K562 (cell line): ENCODE measurements around the gene ESRRG. TPM values are rescaled to one million over a fixed set of nuclear protein-coding genes. Genes with fewer than 3 reads are reported as not detected.

ENCODE experiments used
- ATAC-seq: fragments of 200-7000 bp; cut with Tn5 transposase; 3 replicates; pipeline ENCODE4 v1.9.1; 2020; ENCODE audit warnings: moderate library complexity
- BruUV-seq: library from RNA; stranded (reverse); fragments of 400-500 nt; replicated peaks from 2 replicates; lab custom pipeline; 2021; lab: Mats Ljungman, UMichigan
- CTCF ChIA-PET: fragments of 300-600 bp; formaldehyde crosslinking; extraction: SDS; loops from one replicate; lab custom pipeline; 2021; ENCODE audit warnings: low intra/inter-chr PET ratio; lab: Yijun Ruan, JAX
- POLR2A ChIA-PET: fragments of 300-600, 350-650 bp; sonication (Branson Sonifier 250); formaldehyde crosslinking; extraction: SDS; loops from one replicate; lab custom pipeline; 2021; ENCODE audit warnings: antibody characterized with exemption, inconsistent platforms; lab: Yijun Ruan, JAX
- DNase-seq, 4 experiments: peaks; one replicate each; pipeline versions ENCODE4 v3.0.0 to v3.0.0-alpha.2; 2011 to 2018; ENCODE audit warnings: low spot score in 3 of 4, mixed read lengths in 3 of 4; ENCODE audit errors: extremely low read depth in 1 of 4
- FAIRE-seq: peaks from 2 replicates; lab custom pipeline; 2011; peaks lifted over from hg19 to GRCh38; lab: Jason Lieb, UNC
- H2AFZ ChIP-seq: 2 replicates; pipeline ENCODE4 v1.6.0; 2011; ENCODE audit warnings: low read depth, low read length, control low read depth, inconsistent platforms
- H3K27ac ChIP-seq: fragments of 200-600 bp; 3 replicates; pipeline ENCODE4 v1.8.0; 2011; ENCODE audit warnings: low read depth, mild to moderate bottlenecking, control low read depth, inconsistent platforms, low read length, moderate library complexity, mixed read lengths; ENCODE audit errors: extremely low read depth
- H3K27me3 ChIP-seq, 2 experiments: fragments of 300-600 bp in 1 of 2; 2 replicates in 1 of 2; 3 replicates in 1 of 2; pipeline versions ENCODE4 v1.6.0 to v1.8.0; 2011; ENCODE audit warnings: inconsistent platforms in 2 of 2, low read length in 2 of 2, mild to moderate bottlenecking in 1 of 2, mixed read lengths in 1 of 2, moderate library complexity in 1 of 2; ENCODE audit not compliant: control insufficient read depth in 2 of 2, insufficient read depth in 2 of 2
- H3K36me3 ChIP-seq: fragments of 300-600 bp; 3 replicates; pipeline ENCODE4 v1.8.0; 2011; ENCODE audit warnings: mild to moderate bottlenecking, low read length, inconsistent platforms; ENCODE audit not compliant: control insufficient read depth, insufficient read depth
- H3K4me1 ChIP-seq, 2 experiments: fragments of 200-600 bp in 1 of 2; replicated peaks in 1 of 2; 2 replicates in 1 of 2; 3 replicates in 1 of 2; pipeline versions ENCODE4 v1.5.1 to v1.8.0; 2011; ENCODE audit warnings: inconsistent platforms in 2 of 2, low read length in 2 of 2, mild to moderate bottlenecking in 1 of 2, mixed read lengths in 1 of 2, moderate library complexity in 1 of 2; ENCODE audit not compliant: control insufficient read depth in 2 of 2, insufficient read depth in 2 of 2
- H3K4me2 ChIP-seq: 2 replicates; pipeline ENCODE4 v1.6.1; 2011; ENCODE audit warnings: low read length, control low read depth, inconsistent platforms, mixed read lengths; ENCODE audit not compliant: insufficient read depth
- H3K4me3 ChIP-seq: fragments of 200-600 bp; sonication (generic), shearing (Covaris generic); 2 replicates; pipeline ENCODE4 v1.5.1; 2016; ENCODE audit warnings: control low read depth, inconsistent platforms
- H3K79me2 ChIP-seq: fragments of 200-600 bp; 3 replicates; pipeline ENCODE4 v1.8.0; 2011; ENCODE audit warnings: low read length, inconsistent platforms; ENCODE audit not compliant: control insufficient read depth, insufficient read depth
- H3K9ac ChIP-seq, 2 experiments: 2 replicates each; pipeline versions ENCODE4 v1.6.0 to v1.6.1; 2011; ENCODE audit warnings: low read depth in 2 of 2, low read length in 2 of 2, control low read depth in 1 of 2, inconsistent platforms in 1 of 2, mild to moderate bottlenecking in 1 of 2, mixed read lengths in 1 of 2; ENCODE audit not compliant: insufficient read depth in 1 of 2
- H3K9me1 ChIP-seq: one replicate; pipeline ENCODE4 v1.6.0; 2011; ENCODE audit warnings: inconsistent platforms, mild to moderate bottlenecking, low read length, moderate library complexity; ENCODE audit not compliant: control insufficient read depth, insufficient read depth
- H3K9me3 ChIP-seq: replicated peaks from 2 replicates; pipeline ENCODE4 v1.5.1; 2011; ENCODE audit warnings: low read depth, low read length, inconsistent platforms; ENCODE audit not compliant: control insufficient read depth, insufficient read depth
- H4K20me1 ChIP-seq: replicated peaks from 2 replicates; pipeline ENCODE4 v1.6.1; 2011; ENCODE audit warnings: low read length, inconsistent platforms, mixed read lengths; ENCODE audit not compliant: control insufficient read depth, insufficient read depth
- ARID3A ChIP-seq: IDR thresholded peaks from 2 replicates; pipeline ENCODE4 v1.6.1; 2012; ENCODE audit warnings: low read depth, low read length, improper control_type of control experiment, borderline replicate concordance
- IRF2 ChIP-seq: sonication (generic); formaldehyde crosslinking; IDR thresholded peaks from 2 replicates; pipeline ENCODE4 v1.8.1; 2022; ENCODE audit warnings: mild to moderate bottlenecking, missing genetic modification reagents
- MAFG ChIP-seq: fragments of 450-650 bp; conservative IDR thresholded peaks from 2 replicates; pipeline ENCODE4 v1.6.1; 2016; ENCODE audit warnings: missing genetic modification characterization, missing compliant biosample characterization
- NELFE ChIP-seq: IDR thresholded peaks from 2 replicates; pipeline ENCODE4 v1.6.1; 2011; ENCODE audit warnings: mild to moderate bottlenecking; ENCODE audit not compliant: insufficient read depth, insufficient read length
- POLR2H ChIP-seq: IDR thresholded peaks from 2 replicates; pipeline ENCODE4 v1.6.1; 2016; ENCODE audit warnings: missing genetic modification characterization, low read depth, mild to moderate bottlenecking, control low read depth, missing compliant biosample characterization, moderate library complexity
- SMAD1 ChIP-seq: fragments of 150-350 bp; IDR thresholded peaks from 2 replicates; pipeline ENCODE4 v1.6.1; 2014; ENCODE audit warnings: low read length, low read depth; ENCODE audit not compliant: partially characterized antibody
- THRB ChIP-seq: fragments of 450-650 bp; formaldehyde crosslinking; conservative IDR thresholded peaks from 2 replicates; pipeline ENCODE4 v1.4.0; 2022; ENCODE audit warnings: mild to moderate bottlenecking, missing genetic modification characterization
- ZMIZ1 ChIP-seq, 2 experiments: fragments of 150-350 bp in 1 of 2; IDR thresholded peaks; 2 replicates each; pipeline ENCODE4 v1.6.1; 2012 to 2016; ENCODE audit warnings: low read depth in 2 of 2, low read length in 2 of 2, mild to moderate bottlenecking in 1 of 2, moderate library complexity in 1 of 2
- ZNF764 ChIP-seq: fragments of 250-450 bp; sonication (Bioruptor Pico); IDR thresholded peaks from 2 replicates; pipeline ENCODE4 v1.4.0; 2020; ENCODE audit warnings: low read depth, mild to moderate bottlenecking, moderate library complexity
- WGBS: fragments of 100-300 bp; shearing (Covaris generic); methylation state at CpG from one replicate; pipeline ENCODE4 v1.1.6; 2016; ENCODE audit warnings: low coverage, mixed read lengths; ENCODE audit not compliant: insufficient coverage; ENCODE audit errors: missing lambda C conversion rate; 5-methylcytosine and 5-hydroxymethylcytosine counted together
- in situ Hi-C: fragments of 300-500 bp; cut with MboI; formaldehyde crosslinking; loops from 4 replicates; pipeline ENCODE4 v1.15.0; 2018; ENCODE audit warnings: inconsistent platforms, mixed read lengths
- intact Hi-C: fragments of 100-400 bp; cut with micrococcal nuclease; formaldehyde crosslinking; loops from 2 replicates; pipeline ENCODE4 v1.14.2; 2022
- polyA plus RNA-seq, 8 experiments: library from polyadenylated mRNA; depleted of rRNA in 4 of 8; stranded (reverse) in 5 of 8; unstranded in 3 of 8; fragments of >200 nt; fragmentation: Nextera tagmentation in 2 of 8; fragmentation: Illumina TruSeq in 1 of 8; extraction: Ambion mirVana in 2 of 8; extraction: Trizol in 1 of 8; gene quantifications; 2 replicates each; pipeline versions ENCODE4 v1.2.1 to v1.2.3, GENCODE V29; 2011 to 2014; ENCODE audit warnings: inconsistent platforms in 1 of 8, missing spikeins in 1 of 8
- total RNA-seq, 7 experiments: library from RNA; depleted of rRNA in 6 of 7; stranded (reverse); fragments of >200 nt in 6 of 7; fragmentation: Illumina TruSeq in 2 of 7; extraction: Trizol in 2 of 7; gene quantifications; 2 replicates each; pipeline versions ENCODE4 v1.2.1 to v1.2.3, GENCODE V29; 2011 to 2021; ENCODE audit warnings: low replicate concordance in 1 of 7

ESRRG gene
- total and polyA plus RNA-seq, 9 of the 15 experiments (the other 6 are each of a cell fraction or from before 2014, with no cell fraction given), result not detected

GRCh38 chr1:216757110-216757509 lies 33.9 kb upstream of the ESRRG start:
- DNase-seq, result no peak
- CTCF ChIA-PET, result no interaction called here
- Histone ChIP-seq H3K4me2 (no peak overlapping the region), H3K4me3 (no peak overlapping the region), H3K27ac (no peak overlapping the region), H3K27me3 (no peaks in the 10 kb centered on the region), H3K9ac (no peak overlapping the region), H2AFZ (no peak overlapping the region), H3K4me1 (no peaks in the 10 kb centered on the region), H3K9me1 (no peaks in the 10 kb centered on the region), H3K79me2 (no peaks in the 10 kb centered on the region), H3K9me3 (no peaks in the 10 kb centered on the region; the same call in 1 of the 2 replicates), H4K20me1 (no peaks in the 10 kb centered on the region), H3K36me3 (no peaks in the 10 kb centered on the region)
- in situ Hi-C loops, result no loop called here
- no peak for ATAC-seq
- WGBS, result 0% methylated on average over 1 of the region's 1 CpG
- TF ChIP-seq POLR2H (tag), result no peak
- TF ChIP-seq IRF2 (CRISPR knock-in tag), result no peak
- TF ChIP-seq ARID3A, result no peak
- TF ChIP-seq NELFE, result no peak
- TF ChIP-seq ZNF764 (CRISPR knock-in tag), result no peak
- TF ChIP-seq SMAD1, result no peak
- TF ChIP-seq ZMIZ1 (IDR thresholded peaks at IDR 0.05; ENCODE audit: low read depth in 2 of 2, low read length in 2 of 2), result no peak
- no peak for TF ChIP-seq MAFG (tag)
- no peak for TF ChIP-seq THRB
- intact Hi-C loops, result no loop called here
- POLR2A ChIA-PET, result no interaction called here
- no peak for FAIRE-seq
- no TSS peak for BruUV-seq
